SK-N-MC (cell line): ENCODE results near the gene INHBB.
A peak's percentile ranks its signal among the peaks of the same experiment; 100 is the strongest.
"Not testable (repeated sequence)": the region's sequence is repeated elsewhere in the genome, so short reads cannot be mapped to it uniquely, and the experiment has no call there.

Experiments used
- DNase-seq: peaks from one replicate; pipeline ENCODE4 v3.0.0-alpha.2; 2011; ENCODE audit warnings: low read depth, low spot score
- H3K27ac ChIP-seq: fragments of 200-600 bp; sonication (generic); 2 replicates; pipeline ENCODE4 v1.5.1; 2016; ENCODE audit warnings: mixed run types
- H3K36me3 ChIP-seq: fragments of 200-600 bp; sonication (generic); 2 replicates; pipeline ENCODE4 v1.6.1; 2017; ENCODE audit warnings: antibody characterized with exemption, low read length, mixed read lengths; ENCODE audit not compliant: insufficient read depth
- H3K4me3 ChIP-seq: fragments of 200-600 bp; sonication (generic); 2 replicates; pipeline ENCODE4 v1.5.1; 2016
- H3K9ac ChIP-seq: fragments of 200-600 bp; sonication (generic); 2 replicates; pipeline ENCODE4 v1.8.0; 2017; ENCODE audit warnings: mixed run types, mixed read lengths; ENCODE audit not compliant: insufficient read length
- H3K9me3 ChIP-seq: fragments of 200-600 bp; sonication (generic); 2 replicates; pipeline ENCODE4 v1.6.1; 2017; ENCODE audit warnings: low read depth, mild to moderate bottlenecking, antibody characterized with exemption, low read length, moderate library complexity, mixed read lengths
- EZH2 ChIP-seq: fragments of 200-600 bp; sonication (generic); IDR thresholded peaks from one replicate; pipeline ENCODE4 v1.6.1; 2017; ENCODE audit warnings: antibody characterized with exemption
- FOXP2 ChIP-seq: optimal IDR thresholded peaks from 2 replicates; pipeline ENCODE3; 2011; ENCODE audit warnings: mild to moderate bottlenecking, moderate library complexity; ENCODE audit not compliant: insufficient read depth; ENCODE audit errors: extremely low read length, control extremely low read depth
- POLR2AphosphoS5 ChIP-seq: IDR thresholded peaks from 2 replicates; pipeline ENCODE4 v1.6.1; 2012; ENCODE audit warnings: mild to moderate bottlenecking, low read depth, low read length, borderline replicate concordance

Gene INHBB

GRCh38 chr2:120305296-120305695, 40.6 kb upstream of the INHBB start:
- no peak for DNase-seq
- H3K9me3 ChIP-seq = no peaks in the 10 kb centered on the region

DNA sequence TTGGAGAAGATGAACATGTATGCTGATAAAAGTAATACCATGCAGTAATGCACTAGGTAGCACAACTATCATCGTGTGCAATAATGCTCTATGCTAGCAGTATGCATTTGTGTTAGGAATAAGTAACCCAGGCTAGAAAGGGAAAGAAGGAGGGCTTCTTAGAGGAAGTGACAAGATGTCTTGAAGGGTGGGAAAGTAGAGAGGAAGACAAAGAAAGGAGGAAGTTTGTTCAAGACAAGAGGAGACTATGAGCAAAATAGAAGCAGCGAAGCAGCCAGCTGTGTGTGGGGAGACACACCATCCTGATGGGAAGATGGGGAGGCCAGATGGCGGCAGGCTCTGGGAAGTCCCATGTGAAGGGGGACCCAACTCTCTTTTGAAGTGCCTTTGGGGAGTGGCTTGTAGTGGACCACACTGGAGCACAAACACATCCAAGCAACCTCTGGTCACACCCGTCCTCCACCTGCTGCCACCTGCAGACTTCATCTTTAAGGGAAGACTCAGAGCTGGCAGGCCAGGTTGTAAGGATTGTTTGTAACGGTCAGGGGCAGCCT, 39.9 kb upstream of the INHBB start:
- H3K9me3 ChIP-seq = no peaks in the 10 kb centered on the region

More at GRCh38 chr2:120305296-120305695, 40.6 kb upstream of the INHBB start:
- H3K36me3 ChIP-seq = no peaks in the 10 kb centered on the region
- no peak overlapping the region for H3K27ac ChIP-seq
- H3K4me3 ChIP-seq = no peak overlapping the region
- H3K9ac ChIP-seq = no peak overlapping the region
- TF ChIP-seq EZH2 (no peak), POLR2AphosphoS5 (no peak), FOXP2 (no peak)

GRCh38 chr2:120307482-120307881, 38.5 kb upstream of the INHBB start:
- Histone ChIP-seq H3K9ac (no peak overlapping the region), H3K4me3 (no peak overlapping the region), H3K27ac (no peak overlapping the region), H3K9me3 (no peaks in the 10 kb centered on the region), H3K36me3 (no peaks in the 10 kb centered on the region)
- TF ChIP-seq POLR2AphosphoS5 = no peak
- TF ChIP-seq FOXP2 = no peak
- TF ChIP-seq EZH2 = no peak
- no peak for DNase-seq

More for the DNA sequence above, 39.9 kb upstream of the INHBB start:
- no peak overlapping the region for H3K4me3 ChIP-seq
- TF ChIP-seq EZH2 = no peak
- TF ChIP-seq POLR2AphosphoS5 = no peak
- DNase-seq = no peak
- no peak overlapping the region for H3K27ac ChIP-seq
- no peak overlapping the region for H3K9ac ChIP-seq
- H3K36me3 ChIP-seq = no peaks in the 10 kb centered on the region

DNA sequence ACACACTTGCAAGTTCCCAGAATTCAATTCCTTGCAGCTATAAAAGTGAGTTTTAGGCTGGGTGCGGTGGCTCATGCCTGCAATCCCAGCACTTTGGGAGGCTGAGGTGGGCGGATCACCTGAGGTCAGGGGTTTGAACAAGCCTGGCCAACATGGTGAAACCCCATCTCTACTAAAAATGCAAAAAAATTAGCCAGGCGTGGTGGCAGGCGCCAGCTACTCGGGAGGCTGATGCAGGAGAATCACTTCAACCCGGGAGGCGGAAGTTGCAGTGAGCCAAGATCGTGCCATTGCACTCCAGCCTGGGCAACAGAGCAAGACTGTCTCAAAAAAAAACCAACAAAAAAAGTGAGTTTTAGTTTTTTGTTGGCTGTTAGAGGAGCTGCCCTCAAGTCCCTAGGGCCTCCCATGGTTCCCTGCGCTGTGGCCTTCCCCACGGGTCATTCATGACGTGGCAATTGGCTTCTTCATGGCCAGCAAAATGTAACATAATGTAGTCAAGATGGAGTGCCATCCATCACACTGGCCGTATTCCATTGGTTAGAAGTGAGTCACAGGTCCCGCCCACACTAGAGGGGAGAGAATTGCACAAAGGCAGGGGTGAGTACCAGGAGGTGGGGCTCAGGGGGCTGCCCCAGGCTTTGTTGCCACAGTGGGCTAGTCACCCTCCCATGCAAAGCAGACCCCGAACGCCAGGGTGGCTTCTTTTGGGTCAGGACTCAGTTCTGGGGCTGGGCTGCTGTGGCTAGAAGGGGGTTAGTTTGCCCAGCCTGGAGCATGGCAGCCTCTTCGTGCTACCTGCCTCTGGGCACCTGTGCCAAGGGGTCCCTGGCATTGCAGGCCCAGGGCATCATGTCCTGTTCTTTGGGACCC, 37.7 kb upstream of the INHBB start:
- TF ChIP-seq EZH2 = no peak
- TF ChIP-seq FOXP2 = no peak
- no peak for TF ChIP-seq POLR2AphosphoS5
- H3K27ac ChIP-seq = no peak overlapping the region
- no peak for DNase-seq
- H3K9me3 ChIP-seq = no peaks in the 10 kb centered on the region
- no peak overlapping the region for H3K9ac ChIP-seq
- no peaks in the 10 kb centered on the region for H3K36me3 ChIP-seq
- H3K4me3 ChIP-seq = no peak overlapping the region

DNA sequence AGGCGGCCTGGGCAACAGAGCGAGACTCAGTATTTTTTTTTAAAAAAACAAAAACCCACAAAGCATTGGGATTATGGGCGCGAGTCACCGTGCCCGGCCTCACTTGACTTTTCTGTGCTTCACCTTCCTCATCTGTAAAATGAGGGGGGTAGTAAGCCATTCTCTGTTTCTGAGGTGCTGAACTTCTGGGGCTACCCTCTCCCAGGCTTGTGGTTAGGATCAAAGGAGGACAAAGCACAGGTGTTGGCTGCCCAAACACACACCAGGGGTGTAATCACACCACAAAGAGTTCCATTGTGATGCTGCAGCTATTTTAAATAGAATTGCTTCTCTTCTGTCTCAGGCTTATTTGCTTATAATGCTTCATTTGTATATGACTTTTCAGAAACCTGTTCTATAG, 35.8 kb upstream of the INHBB start:
- Histone ChIP-seq H3K9ac (no peak overlapping the region), H3K4me3 (no peak overlapping the region), H3K36me3 (no peaks in the 10 kb centered on the region), H3K27ac (no peak overlapping the region), H3K9me3 (no peaks in the 10 kb centered on the region)
- DNase-seq = no peak
- TF ChIP-seq EZH2 (no peak), POLR2AphosphoS5 (no peak), FOXP2 (no peak)

GRCh38 chr2:120310841-120311240, 35.1 kb upstream of the INHBB start:
- H3K4me3 ChIP-seq, H3K9me3 ChIP-seq, H3K27ac ChIP-seq, H3K9ac ChIP-seq, DNase-seq, H3K36me3 ChIP-seq: not testable (repeated sequence)

DNA sequence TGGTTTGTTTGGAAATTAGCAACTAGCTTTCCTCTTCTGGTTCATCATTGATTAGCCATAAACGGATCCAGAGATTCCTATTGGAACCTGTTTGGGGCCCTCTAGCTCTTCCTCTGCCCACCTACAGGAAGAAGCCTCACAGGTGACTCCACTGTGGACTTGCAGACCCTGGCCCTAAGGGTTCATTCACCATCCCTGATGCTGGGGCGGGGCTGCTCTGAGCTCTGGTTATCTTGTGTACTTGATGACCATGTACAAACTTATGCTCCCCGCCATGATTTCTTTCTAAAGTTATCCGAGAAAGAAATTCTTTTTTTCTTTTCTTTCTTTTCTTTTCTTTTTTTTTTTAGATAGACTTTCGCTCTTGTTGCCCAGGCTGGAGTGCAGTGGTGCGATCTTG, 33.9 kb upstream of the INHBB start:
- no peak for DNase-seq
- H3K9ac ChIP-seq = no peak overlapping the region
- H3K27ac ChIP-seq = no peak overlapping the region
- no peak for TF ChIP-seq POLR2AphosphoS5
- TF ChIP-seq FOXP2 = no peak
- TF ChIP-seq EZH2 = no peak
- no peak overlapping the region for H3K4me3 ChIP-seq
- no peaks in the 10 kb centered on the region for H3K9me3 ChIP-seq
- H3K36me3 ChIP-seq = no peaks in the 10 kb centered on the region

- H3K4me3 ChIP-seq = peak overlapping the region; percentile 77
- H3K9ac ChIP-seq = no peak overlapping the region
- no peaks in the 10 kb centered on the region for H3K9me3 ChIP-seq
- H3K27ac ChIP-seq = no peak overlapping the region
- DNase-seq = peak; percentile 53
- no peaks in the 10 kb centered on the region for H3K36me3 ChIP-seq
- TF ChIP-seq POLR2AphosphoS5 (no peak), FOXP2 (peak; percentile 26), EZH2 (no peak)
Measured at GRCh38 chr2:120312860-120313694, 32.9 kb upstream of the INHBB start.
